ENCODE data around the gene PIF1. TPM values are rescaled to one million over a fixed set of nuclear protein-coding genes. Genes with fewer than 3 reads are reported as not detected.

PIF1 gene
- total and polyA plus RNA-seq, 4 donors, result 0.42 to 7.3 (median 0.64) TPM

GRCh38 chr15:64847876-64848716 lies 22.6 kb upstream of the PIF1 start:
- TF ChIP-seq CTCF (IDR thresholded peaks at IDR 0.05; ENCODE audit: low read depth, low read length, missing input control), result no peak
- no peak for TF ChIP-seq GABPA (IDR thresholded peaks at IDR 0.05 in 1 of 2, conservative IDR thresholded peaks at IDR 0.05 in 1 of 2)
- no peak for TF ChIP-seq HNF4G (IDR thresholded peaks at IDR 0.05)
- TF ChIP-seq, protein P1, sequence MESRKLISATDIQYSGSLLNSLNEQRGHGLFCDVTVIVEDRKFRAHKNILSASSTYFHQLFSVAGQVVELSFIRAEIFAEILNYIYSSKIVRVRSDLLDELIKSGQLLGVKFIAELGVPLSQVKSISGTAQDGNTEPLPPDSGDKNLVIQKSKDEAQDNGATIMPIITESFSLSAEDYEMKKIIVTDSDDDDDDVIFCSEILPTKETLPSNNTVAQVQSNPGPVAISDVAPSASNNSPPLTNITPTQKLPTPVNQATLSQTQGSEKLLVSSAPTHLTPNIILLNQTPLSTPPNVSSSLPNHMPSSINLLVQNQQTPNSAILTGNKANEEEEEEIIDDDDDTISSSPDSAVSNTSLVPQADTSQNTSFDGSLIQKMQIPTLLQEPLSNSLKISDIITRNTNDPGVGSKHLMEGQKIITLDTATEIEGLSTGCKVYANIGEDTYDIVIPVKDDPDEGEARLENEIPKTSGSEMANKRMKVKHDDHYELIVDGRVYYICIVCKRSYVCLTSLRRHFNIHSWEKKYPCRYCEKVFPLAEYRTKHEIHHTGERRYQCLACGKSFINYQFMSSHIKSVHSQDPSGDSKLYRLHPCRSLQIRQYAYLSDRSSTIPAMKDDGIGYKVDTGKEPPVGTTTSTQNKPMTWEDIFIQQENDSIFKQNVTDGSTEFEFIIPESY (IDR thresholded peaks at IDR 0.05), result no peak
- no peak for TF ChIP-seq NR2F2 (IDR thresholded peaks at IDR 0.05)
- no peak for TF ChIP-seq FOXA2 (IDR thresholded peaks at IDR 0.05)
- TF ChIP-seq JUND (IDR thresholded peaks at IDR 0.05), result no peak
- TF ChIP-seq RAD21 (IDR thresholded peaks at IDR 0.05), result no peak
- TF ChIP-seq YY1 (IDR thresholded peaks at IDR 0.05), result no peak
- no peak for TF ChIP-seq FOXA1 (IDR thresholded peaks at IDR 0.05)
- no peak for TF ChIP-seq RXRA (IDR thresholded peaks at IDR 0.05)
- H3K4me1 ChIP-seq (ENCODE audit: control insufficient read depth in 4 of 4, insufficient read depth in 4 of 4, low read length in 3 of 4), result peaks cover 0 to 18% (median 9%) of the 10 kb centered on the region in 4 donors
- 86% methylated on average over 8 of the region's 8 CpGs for WGBS
- no peaks in the 10 kb centered on the region for H3K9me3 ChIP-seq (ENCODE audit: control insufficient read depth in 4 of 4, low read length in 3 of 4)
- H3K36me3 ChIP-seq (ENCODE audit: control insufficient read depth in 4 of 4, insufficient read depth in 3 of 4, low read depth in 1 of 4, low read length in 3 of 4), result no peaks in the 10 kb centered on the region
- no peak overlapping the region for H3K4me3 ChIP-seq (ENCODE audit: low read depth in 1 of 3, low read length in 3 of 3)
- no peak for DNase-seq (ENCODE audit: low spot score)
- H3K27me3 ChIP-seq (ENCODE audit: control insufficient read depth in 4 of 4, insufficient read depth in 4 of 4, low read length in 3 of 4), result no peaks in the 10 kb centered on the region
- H3K9ac ChIP-seq (ENCODE audit: low read depth in 1 of 2, low read length in 2 of 2), result no peak overlapping the region
- H3K27ac ChIP-seq (ENCODE audit: low read depth in 1 of 2, low read length in 2 of 2), result no peak overlapping the region

GRCh38 chr15:64847448-64847847 lies 22.0 kb upstream of the PIF1 start:
- H3K27me3 ChIP-seq (ENCODE audit: control insufficient read depth in 4 of 4, insufficient read depth in 4 of 4, low read length in 3 of 4), result no peaks in the 10 kb centered on the region
- TF ChIP-seq TAF1 (conservative IDR thresholded peaks at IDR 0.05), result no peak
- TF ChIP-seq HNF4A (conservative IDR thresholded peaks at IDR 0.05), result no peak
- no peak for TF ChIP-seq RXRA (IDR thresholded peaks at IDR 0.05)
- no peak for TF ChIP-seq ATF3 (IDR thresholded peaks at IDR 0.05)
- no peak for TF ChIP-seq RAD21 (IDR thresholded peaks at IDR 0.05)
- TF ChIP-seq CTCF (IDR thresholded peaks at IDR 0.05; ENCODE audit: low read depth, low read length, missing input control), result no peak
- TF ChIP-seq JUND (IDR thresholded peaks at IDR 0.05), result no peak
- TF ChIP-seq SP1 (IDR thresholded peaks at IDR 0.05), result no peak
- TF ChIP-seq YY1 (IDR thresholded peaks at IDR 0.05), result no peak
- no peak for TF ChIP-seq MAX (IDR thresholded peaks at IDR 0.05)
- no peak for TF ChIP-seq HNF4G (IDR thresholded peaks at IDR 0.05)
- no peak overlapping the region for H3K27ac ChIP-seq (ENCODE audit: low read depth in 1 of 2, low read length in 2 of 2)
- H3K4me3 ChIP-seq (ENCODE audit: low read depth in 1 of 3, low read length in 3 of 3), result no peak overlapping the region
- no peak for DNase-seq (ENCODE audit: low spot score)
- H3K9me3 ChIP-seq (ENCODE audit: control insufficient read depth in 4 of 4, low read length in 3 of 4), result no peaks in the 10 kb centered on the region
- no peak overlapping the region for H3K9ac ChIP-seq (ENCODE audit: low read depth in 1 of 2, low read length in 2 of 2)
- H3K36me3 ChIP-seq (ENCODE audit: control insufficient read depth in 4 of 4, insufficient read depth in 3 of 4, low read depth in 1 of 4, low read length in 3 of 4), result no peaks in the 10 kb centered on the region
- WGBS, result 82% methylated on average over 3 of the region's 3 CpGs
- peaks cover 0 to 18% (median 9%) of the 10 kb centered on the region in 4 donors for H3K4me1 ChIP-seq (ENCODE audit: control insufficient read depth in 4 of 4, insufficient read depth in 4 of 4, low read length in 3 of 4)

All from liver (tissue), 9 donors.